Esophagus squamous epithelium (tissue), 4 donors: ENCODE measurements around the gene ATP8B1.

ENCODE experiments used
- CTCF ChIP-seq, 6 experiments: fragments of 450-650 bp in 4 of 6; fragments of 200-600 bp in 2 of 6; sonication (generic) in 2 of 6; IDR thresholded peaks; one replicate each; pipeline ENCODE4 v1.5.1; 2016 to 2019; ENCODE audit warnings: antibody characterized with exemption in 6 of 6, mild to moderate bottlenecking in 4 of 6, moderate library complexity in 4 of 6
- POLR2A ChIP-seq, 4 donors: fragments of 450-650 bp; IDR thresholded peaks; one replicate each; pipeline ENCODE4 v1.6.1; 2017; ENCODE audit warnings: antibody characterized with exemption in 4 of 4, mild to moderate bottlenecking in 4 of 4, moderate library complexity in 3 of 4

GRCh38 chr18:57640749-57641148, 162.4 kb downstream of the ATP8B1 start:
- no peak for TF ChIP-seq CTCF (IDR thresholded peaks at IDR 0.05)
- TF ChIP-seq POLR2A (IDR thresholded peaks at IDR 0.05) = no peak
